ENCODE results near the gene SGMS1. TPM values are rescaled to one million over a fixed set of nuclear protein-coding genes. Genes with fewer than 3 reads are reported as not detected.

SGMS1 gene
- total RNA-seq, 6 experiments from 2014 or later, result 13.6 to 49.8 (median 20.0) TPM

DNA sequence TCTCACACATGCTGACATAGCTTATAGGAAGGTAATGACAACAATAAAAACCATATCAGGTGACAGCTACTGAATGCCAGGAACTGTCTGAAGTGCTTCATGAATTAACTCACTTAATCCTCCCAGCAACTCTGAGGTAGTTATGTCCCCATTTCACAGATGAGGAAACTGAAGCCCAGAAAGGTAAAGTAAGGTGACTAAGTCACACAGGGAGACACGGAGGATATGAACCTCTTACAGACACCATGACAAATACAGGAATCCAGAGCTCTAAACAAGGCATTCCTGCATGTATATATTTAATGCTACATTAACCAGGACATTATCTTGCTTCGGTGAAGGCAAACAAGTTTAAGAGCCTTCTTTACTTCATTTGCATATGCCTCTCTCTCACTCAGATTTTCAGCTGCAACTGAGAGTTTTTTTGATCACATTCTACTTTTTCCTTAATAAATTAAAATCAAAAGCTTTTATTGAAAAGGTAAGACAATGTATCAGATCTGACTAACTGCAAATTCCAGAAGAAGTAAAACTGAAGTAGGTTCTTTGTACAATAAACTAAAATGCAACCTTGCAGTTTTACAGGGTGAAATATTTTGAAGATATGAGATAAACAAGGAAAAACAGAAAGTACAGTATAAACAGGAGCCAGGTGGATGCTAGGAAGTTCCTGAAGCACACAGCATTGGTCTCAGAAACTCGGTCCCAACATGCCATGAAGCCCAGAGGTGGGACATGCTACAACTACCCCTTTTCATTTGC is 79.5 kb downstream of the SGMS1 start:
- intact Hi-C loops (cut with DNase I), result no loop called here
- Histone ChIP-seq H3K27ac (no peak overlapping the region), H3K27me3 (no peaks in the 10 kb centered on the region), H3K4me3 (no peak overlapping the region), H3K4me1 (peaks cover 0 to 18% (median under 1%) of the 10 kb centered on the region in 4 donors), H3K36me3 (no peaks in the 10 kb centered on the region), H3K9me3 (no peaks in the 10 kb centered on the region)
- ATAC-seq, result no peak
- 77% methylated on average over 3 of the region's 3 CpGs for WGBS (ENCODE audit: insufficient coverage, low coverage, low lambda C conversion rate, missing lambda C conversion rate)
- no peak for TF ChIP-seq POLR2A (IDR thresholded peaks at IDR 0.05)
- TF ChIP-seq, protein P1, sequence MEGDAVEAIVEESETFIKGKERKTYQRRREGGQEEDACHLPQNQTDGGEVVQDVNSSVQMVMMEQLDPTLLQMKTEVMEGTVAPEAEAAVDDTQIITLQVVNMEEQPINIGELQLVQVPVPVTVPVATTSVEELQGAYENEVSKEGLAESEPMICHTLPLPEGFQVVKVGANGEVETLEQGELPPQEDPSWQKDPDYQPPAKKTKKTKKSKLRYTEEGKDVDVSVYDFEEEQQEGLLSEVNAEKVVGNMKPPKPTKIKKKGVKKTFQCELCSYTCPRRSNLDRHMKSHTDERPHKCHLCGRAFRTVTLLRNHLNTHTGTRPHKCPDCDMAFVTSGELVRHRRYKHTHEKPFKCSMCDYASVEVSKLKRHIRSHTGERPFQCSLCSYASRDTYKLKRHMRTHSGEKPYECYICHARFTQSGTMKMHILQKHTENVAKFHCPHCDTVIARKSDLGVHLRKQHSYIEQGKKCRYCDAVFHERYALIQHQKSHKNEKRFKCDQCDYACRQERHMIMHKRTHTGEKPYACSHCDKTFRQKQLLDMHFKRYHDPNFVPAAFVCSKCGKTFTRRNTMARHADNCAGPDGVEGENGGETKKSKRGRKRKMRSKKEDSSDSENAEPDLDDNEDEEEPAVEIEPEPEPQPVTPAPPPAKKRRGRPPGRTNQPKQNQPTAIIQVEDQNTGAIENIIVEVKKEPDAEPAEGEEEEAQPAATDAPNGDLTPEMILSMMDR (IDR thresholded peaks at IDR 0.05), result no peak
- DNase-seq, result no peak

DNA sequence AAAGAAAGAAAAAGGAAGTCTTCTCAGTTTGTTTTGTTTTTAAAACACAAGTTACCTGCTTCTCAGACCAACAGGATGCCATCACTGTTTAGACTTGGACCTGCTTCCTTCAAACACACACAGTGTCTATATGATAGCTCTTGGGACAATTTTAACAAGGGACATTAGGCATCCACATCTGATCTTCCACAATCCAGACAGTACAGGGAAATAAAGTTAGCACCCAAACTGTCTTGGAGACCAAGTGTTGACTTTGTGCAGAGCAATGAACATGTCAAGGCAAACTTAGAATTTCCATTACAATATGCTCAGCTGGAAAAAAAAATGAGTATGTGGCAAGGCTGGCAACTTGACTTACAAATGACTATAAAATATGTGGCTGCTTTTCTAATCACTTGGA is 80.9 kb downstream of the SGMS1 start:
- intact Hi-C loops (cut with DNase I), result no loop called here
- no peak for ATAC-seq
- H3K9me3 ChIP-seq, result no peaks in the 10 kb centered on the region
- H3K4me3 ChIP-seq, result no peak overlapping the region
- peaks cover 0 to 28% (median 3%) of the 10 kb centered on the region in 4 donors for H3K4me1 ChIP-seq
- no peaks in the 10 kb centered on the region for H3K27me3 ChIP-seq
- H3K36me3 ChIP-seq, result no peaks in the 10 kb centered on the region
- no peak overlapping the region for H3K27ac ChIP-seq
- TF ChIP-seq, protein P1 (IDR thresholded peaks at IDR 0.05), result no peak
- no peak for TF ChIP-seq POLR2A (IDR thresholded peaks at IDR 0.05)
- no peak for DNase-seq

DNA sequence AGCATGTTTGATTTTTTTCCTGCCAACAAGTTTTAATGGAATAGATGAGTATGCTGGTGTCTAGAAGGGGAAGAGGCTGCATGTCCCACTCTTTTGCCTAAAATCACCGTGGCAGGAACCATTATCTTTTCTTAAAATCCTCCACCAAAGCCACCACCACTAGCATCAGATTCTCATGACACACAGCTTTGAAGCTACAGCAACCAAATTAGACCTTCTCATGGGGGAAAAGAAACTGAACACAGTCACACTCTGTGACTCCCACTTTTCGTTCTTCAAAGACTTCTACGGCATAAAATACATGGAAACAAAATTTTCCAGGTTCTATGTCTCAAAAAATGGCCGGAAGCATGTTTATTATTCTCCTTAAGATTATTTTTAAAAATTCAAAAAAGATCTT is 81.8 kb downstream of the SGMS1 start:
- intact Hi-C loops (cut with DNase I), result no loop called here
- Histone ChIP-seq H3K9me3 (no peaks in the 10 kb centered on the region), H3K4me3 (no peak overlapping the region), H3K27ac (no peak overlapping the region), H3K4me1 (peaks cover 0 to 28% (median 3%) of the 10 kb centered on the region in 4 donors), H3K27me3 (no peaks in the 10 kb centered on the region), H3K36me3 (no peaks in the 10 kb centered on the region)
- 96% methylated on average over 4 of the region's 4 CpGs for WGBS (ENCODE audit: insufficient coverage, low coverage, low lambda C conversion rate, missing lambda C conversion rate)
- TF ChIP-seq, protein P1 (IDR thresholded peaks at IDR 0.05), result no peak
- TF ChIP-seq POLR2A (IDR thresholded peaks at IDR 0.05), result no peak
- DNase-seq, result no peak
- no peak for ATAC-seq

DNA sequence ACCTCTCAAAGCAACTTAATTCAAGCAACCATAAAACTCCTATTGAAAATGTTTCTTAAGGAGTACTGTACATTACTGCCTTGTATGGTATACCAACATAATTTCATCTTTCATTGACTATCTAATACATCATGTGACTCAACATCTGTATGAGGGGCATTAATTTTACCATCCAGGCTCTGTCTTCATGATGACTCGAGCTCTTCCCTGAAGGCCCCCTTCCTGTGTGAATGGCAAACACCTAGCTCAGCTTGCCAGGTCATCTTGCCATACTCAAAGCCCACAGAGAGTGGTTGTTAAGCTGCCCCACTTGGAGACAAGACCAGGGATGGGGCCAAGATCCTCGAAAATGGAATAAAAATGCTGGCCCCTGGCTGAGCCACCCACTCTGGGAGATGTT is 82.4 kb downstream of the SGMS1 start:
- DNase-seq (no peak), ATAC-seq (no peak)
- 74% methylated on average over 2 of the region's 2 CpGs for WGBS (ENCODE audit: insufficient coverage, low coverage, low lambda C conversion rate, missing lambda C conversion rate)
- no peaks in the 10 kb centered on the region for H3K9me3 ChIP-seq
- no peaks in the 10 kb centered on the region for H3K36me3 ChIP-seq
- no peak overlapping the region for H3K27ac ChIP-seq
- intact Hi-C loops (cut with DNase I), result no loop called here
- H3K4me1 ChIP-seq, result peaks cover 0 to 28% (median 3%) of the 10 kb centered on the region in 4 donors
- no peak overlapping the region for H3K4me3 ChIP-seq
- TF ChIP-seq, protein P1 (IDR thresholded peaks at IDR 0.05), result no peak
- H3K27me3 ChIP-seq, result no peaks in the 10 kb centered on the region

DNA sequence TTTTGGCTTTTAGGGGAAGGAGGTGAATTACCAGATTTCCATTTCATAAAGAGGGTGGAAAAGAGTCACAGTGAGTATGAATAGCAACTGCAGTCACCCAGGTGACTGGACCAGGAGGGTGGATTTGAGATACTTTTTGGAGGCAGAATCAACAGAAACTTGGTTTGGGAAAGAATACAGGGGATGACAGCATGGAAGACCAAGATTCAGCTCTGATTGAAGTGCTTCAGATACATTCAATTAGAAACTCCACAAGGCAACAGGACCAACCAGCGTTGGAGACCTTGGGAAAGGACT is 83.0 kb downstream of the SGMS1 start:
- intact Hi-C loops (cut with DNase I), result no loop called here
- no peak for ATAC-seq
- peaks cover 0 to 28% (median 3%) of the 10 kb centered on the region in 4 donors for H3K4me1 ChIP-seq
- no peak for DNase-seq
- H3K27me3 ChIP-seq, result no peaks in the 10 kb centered on the region
- H3K4me3 ChIP-seq, result no peak overlapping the region
- no peak for TF ChIP-seq POLR2A (IDR thresholded peaks at IDR 0.05)
- TF ChIP-seq, protein P1 (IDR thresholded peaks at IDR 0.05), result no peak
- 83% methylated on average over 1 of the region's 1 CpG for WGBS (ENCODE audit: insufficient coverage, low coverage, low lambda C conversion rate, missing lambda C conversion rate)
- no peaks in the 10 kb centered on the region for H3K36me3 ChIP-seq
- no peaks in the 10 kb centered on the region for H3K9me3 ChIP-seq
- no peak overlapping the region for H3K27ac ChIP-seq
